WTC11 (cell line): ENCODE data around the gene PAIP2B.

Source experiments
- ATF3 ChIP-seq: sonication (generic); formaldehyde crosslinking; conservative IDR thresholded peaks from 2 replicates; pipeline ENCODE4 v1.8.1; 2022; ENCODE audit warnings: mild to moderate bottlenecking, missing genetic modification reagents
- ATF6 ChIP-seq: sonication (generic); formaldehyde crosslinking; IDR thresholded peaks from 2 replicates; pipeline ENCODE4 v1.8.1; 2023; ENCODE audit warnings: mild to moderate bottlenecking, missing genetic modification reagents
- CBFB ChIP-seq: sonication (generic); formaldehyde crosslinking; IDR thresholded peaks from 2 replicates; pipeline ENCODE4 v1.8.1; 2022; ENCODE audit warnings: mild to moderate bottlenecking, low read depth, missing genetic modification reagents
- CTCF ChIP-seq: fragments of 200-600 bp; IDR thresholded peaks from 2 replicates; pipeline ENCODE4 v1.8.0; 2022; ENCODE audit warnings: antibody characterized with exemption
- ETV6 ChIP-seq: sonication (generic); formaldehyde crosslinking; IDR thresholded peaks from 2 replicates; pipeline ENCODE4 v1.8.1; 2022; ENCODE audit warnings: mild to moderate bottlenecking, missing genetic modification reagents
- GABPB1 ChIP-seq: sonication (generic); formaldehyde crosslinking; IDR thresholded peaks from 2 replicates; pipeline ENCODE4 v1.8.1; 2023; ENCODE audit warnings: mild to moderate bottlenecking, missing genetic modification reagents
- NR1H2 ChIP-seq: sonication (generic); formaldehyde crosslinking; IDR thresholded peaks from 2 replicates; pipeline ENCODE4 v1.9.0; 2021; ENCODE audit warnings: mild to moderate bottlenecking, moderate library complexity, missing genetic modification reagents
- TCF7 ChIP-seq: sonication (generic); formaldehyde crosslinking; IDR thresholded peaks from 2 replicates; pipeline ENCODE4 v1.8.0; 2022; ENCODE audit warnings: mild to moderate bottlenecking, low read depth, missing genetic modification reagents, moderate library complexity
- TEAD1 ChIP-seq: sonication (generic); formaldehyde crosslinking; IDR thresholded peaks from 2 replicates; pipeline ENCODE4 v1.8.0; 2022; ENCODE audit warnings: mild to moderate bottlenecking, missing genetic modification reagents
- TEAD4 ChIP-seq: sonication (generic); formaldehyde crosslinking; IDR thresholded peaks from 2 replicates; pipeline ENCODE4 v1.8.0; 2022; ENCODE audit warnings: mild to moderate bottlenecking, missing genetic modification reagents

- no peak for TF ChIP-seq ATF3 (CRISPR knock-in tag)
- TF ChIP-seq CTCF: no peak
- no peak for TF ChIP-seq ETV6 (CRISPR knock-in tag)
- no peak for TF ChIP-seq TCF7 (CRISPR knock-in tag)
- no peak for TF ChIP-seq NR1H2 (CRISPR knock-in tag)
- TF ChIP-seq GABPB1 (CRISPR knock-in tag): no peak
- no peak for TF ChIP-seq ATF6
- TF ChIP-seq TEAD1 (CRISPR knock-in tag): no peak
- no peak for TF ChIP-seq CBFB (CRISPR knock-in tag)
- no peak for TF ChIP-seq TEAD4 (CRISPR knock-in tag)
Observed at GRCh38 chr2:71215447-71215846, 11.5 kb downstream of the PAIP2B start.
